Measurements from ENCODE around the gene NAT16. TPM values are rescaled to one million over a fixed set of nuclear protein-coding genes. Genes with fewer than 3 reads are reported as not detected.

Gene NAT16
- total and polyA plus RNA-seq, 9 of the 15 experiments (the other 6 are each of a cell fraction or from before 2014, with no cell fraction given): 0.04 TPM; not detected in 8

GRCh38 chr7:101126651-101127459 lies 53.2 kb downstream of the NAT16 start, which contains the start of gene SERPINE1 (continued):
- TF ChIP-seq NEUROD1 (IDR thresholded peaks at IDR 0.05; ENCODE audit: borderline replicate concordance, low read depth, low read length, partially characterized antibody): no peak
- TF ChIP-seq STAT6 (CRISPR knock-in tag; IDR thresholded peaks at IDR 0.05): no peak
- no peak for TF ChIP-seq ZNF586 (CRISPR knock-in tag; conservative IDR thresholded peaks at IDR 0.05)
- no peak for TF ChIP-seq ZNF224 (CRISPR knock-in tag; IDR thresholded peaks at IDR 0.05)
- TF ChIP-seq KLF13 (tag; IDR thresholded peaks at IDR 0.05; ENCODE audit: borderline replicate concordance, low read depth): no peak
- no peak for TF ChIP-seq PURB (CRISPR knock-in tag; IDR thresholded peaks at IDR 0.05; ENCODE audit: low read depth)
- no peak for TF ChIP-seq TCF7 (IDR thresholded peaks at IDR 0.05; ENCODE audit: borderline replicate concordance)
- TF ChIP-seq MTF1 (CRISPR knock-in tag; IDR thresholded peaks at IDR 0.05; ENCODE audit: borderline replicate concordance): no peak
- TF ChIP-seq NR2F6 (CRISPR knock-in tag; IDR thresholded peaks at IDR 0.05): no peak
- TF ChIP-seq RNF2 (IDR thresholded peaks at IDR 0.05): no peak
- no peak for TF ChIP-seq REST (IDR thresholded peaks at IDR 0.05; ENCODE audit: borderline replicate concordance)
- no peak for TF ChIP-seq REST (CRISPR knock-in tag; IDR thresholded peaks at IDR 0.05; ENCODE audit: low read depth)
